ENCODE results near the gene RBBP4.
"Not testable (repeated sequence)": the region's sequence is repeated elsewhere in the genome, so short reads cannot be mapped to it uniquely, and the experiment has no call there.

RBBP4 gene

GRCh38 chr1:32652244-32652962, 1.4 kb downstream of the RBBP4 start:
- Histone ChIP-seq H3K27ac (ENCODE audit: insufficient read depth in 1 of 2, low read depth in 1 of 2, low read length in 2 of 2, poor library complexity in 1 of 2, severe bottlenecking in 2 of 2) (peak overlapping the region; percentile 91 to 98), H3K27me3 (replicated peaks in 2 of 5; ENCODE audit: control insufficient read depth in 4 of 5, insufficient read depth in 5 of 5, low read length in 4 of 5) (no peaks in the 10 kb centered on the region), H3K9me3 (ENCODE audit: control extremely low read depth in 1 of 5, control insufficient read depth in 4 of 5, insufficient read depth in 2 of 5, low read depth in 1 of 5, low read length in 4 of 5) (no peaks in the 10 kb centered on the region), H3K4me3 (ENCODE audit: control insufficient read depth in 1 of 7, extremely low read depth in 1 of 7, insufficient read depth in 4 of 7, low read depth in 2 of 7, low read length in 6 of 7) (peak overlapping the region in 6 of 7 experiments; percentile 66 to 87 (median 78)), H3K36me3 (ENCODE audit: control insufficient read depth in 4 of 4, insufficient read depth in 4 of 4, low read length in 3 of 4) (peaks cover 6 to 48% (median 27%) of the 10 kb centered on the region in 4 experiments), H3K4me1 (ENCODE audit: control extremely low read depth in 1 of 4, control insufficient read depth in 4 of 4, insufficient read depth in 4 of 4, low read length in 3 of 4) (peaks cover 10 to 41% (median 32%) of the 10 kb centered on the region in 4 experiments)
- ChIA-PET POLR2A (no interaction called here), CTCF (interaction anchor here (1.0 to 1.7 kb wide), 2 partner anchors 35 to 132 kb away, joined by 3 to 6 read pairs; no protein-coding TSS in a partner anchor)
- no peak for DNase-seq
- 94% methylated on average over 10 of the region's 16 CpGs for WGBS (ENCODE audit: insufficient coverage)

GRCh38 chr1:32659581-32659980, 8.6 kb downstream of the RBBP4 start:
- H3K36me3 ChIP-seq (ENCODE audit: control insufficient read depth in 4 of 4, insufficient read depth in 4 of 4, low read length in 3 of 4) = peaks cover 20 to 84% (median 57%) of the 10 kb centered on the region in 4 experiments
- ChIA-PET CTCF (interaction anchor here (1.1 to 1.3 kb wide), 2 partner anchors 13 to 15 kb away, joined by 3 to 4 read pairs; no protein-coding TSS in a partner anchor), POLR2A (no interaction called here)

GRCh38 chr1:32665915-32666314, 14.9 kb downstream of the RBBP4 start:
- WGBS (ENCODE audit: insufficient coverage) = no CpG with 5 or more reads among the region's 1 CpG
- POLR2A ChIA-PET = interaction anchor here (0.7 kb wide), 1 partner anchor 16 kb away, joined by 6 read pairs; no protein-coding TSS in a partner anchor
- H3K4me3 ChIP-seq (ENCODE audit: control insufficient read depth in 1 of 7, extremely low read depth in 1 of 7, insufficient read depth in 4 of 7, low read depth in 2 of 7, low read length in 6 of 7) = no peak overlapping the region
- H3K27ac ChIP-seq (ENCODE audit: insufficient read depth in 1 of 2, low read depth in 1 of 2, low read length in 2 of 2, poor library complexity in 1 of 2, severe bottlenecking in 2 of 2) = no peak overlapping the region
- H3K9me3 ChIP-seq (ENCODE audit: control extremely low read depth in 1 of 5, control insufficient read depth in 4 of 5, insufficient read depth in 2 of 5, low read depth in 1 of 5, low read length in 4 of 5) = no peaks in the 10 kb centered on the region
- CTCF ChIA-PET = no interaction called here
- H3K27me3 ChIP-seq (replicated peaks in 2 of 5; ENCODE audit: control insufficient read depth in 4 of 5, insufficient read depth in 5 of 5, low read length in 4 of 5) = no peaks in the 10 kb centered on the region
- H3K4me1 ChIP-seq (ENCODE audit: control extremely low read depth in 1 of 4, control insufficient read depth in 4 of 4, insufficient read depth in 4 of 4, low read length in 3 of 4) = no peaks in the 10 kb centered on the region
- peaks cover 28 to 89% (median 58%) of the 10 kb centered on the region in 4 experiments for H3K36me3 ChIP-seq (ENCODE audit: control insufficient read depth in 4 of 4, insufficient read depth in 4 of 4, low read length in 3 of 4)
- no peak for DNase-seq

More at GRCh38 chr1:32659581-32659980, 8.6 kb downstream of the RBBP4 start:
- Histone ChIP-seq H3K4me3 (ENCODE audit: control insufficient read depth in 1 of 7, extremely low read depth in 1 of 7, insufficient read depth in 4 of 7, low read depth in 2 of 7, low read length in 6 of 7) (no peak overlapping the region), H3K9me3 (ENCODE audit: control extremely low read depth in 1 of 5, control insufficient read depth in 4 of 5, insufficient read depth in 2 of 5, low read depth in 1 of 5, low read length in 4 of 5) (no peaks in the 10 kb centered on the region), H3K4me1 (ENCODE audit: control extremely low read depth in 1 of 4, control insufficient read depth in 4 of 4, insufficient read depth in 4 of 4, low read length in 3 of 4) (no peaks in the 10 kb centered on the region), H3K27me3 (replicated peaks in 2 of 5; ENCODE audit: control insufficient read depth in 4 of 5, insufficient read depth in 5 of 5, low read length in 4 of 5) (no peaks in the 10 kb centered on the region), H3K27ac (ENCODE audit: insufficient read depth in 1 of 2, low read depth in 1 of 2, low read length in 2 of 2, poor library complexity in 1 of 2, severe bottlenecking in 2 of 2) (no peak overlapping the region)
- 100% methylated on average over 1 of the region's 1 CpG for WGBS (ENCODE audit: insufficient coverage)
- DNase-seq = no peak

GRCh38 chr1:32666901-32667566, 16.0 kb downstream of the RBBP4 start:
- CTCF ChIA-PET = no interaction called here

GRCh38 chr1:32668716-32669115, 17.7 kb downstream of the RBBP4 start:
- H3K27ac ChIP-seq (ENCODE audit: insufficient read depth in 1 of 2, low read depth in 1 of 2, low read length in 2 of 2, poor library complexity in 1 of 2, severe bottlenecking in 2 of 2); DNase-seq; H3K4me3 ChIP-seq (ENCODE audit: control insufficient read depth in 1 of 7, extremely low read depth in 1 of 7, insufficient read depth in 4 of 7, low read depth in 2 of 7, low read length in 6 of 7); H3K4me1 ChIP-seq (ENCODE audit: control extremely low read depth in 1 of 4, control insufficient read depth in 4 of 4, insufficient read depth in 4 of 4, low read length in 3 of 4); CTCF ChIA-PET; H3K9me3 ChIP-seq (ENCODE audit: control extremely low read depth in 1 of 5, control insufficient read depth in 4 of 5, insufficient read depth in 2 of 5, low read depth in 1 of 5, low read length in 4 of 5); H3K27me3 ChIP-seq (replicated peaks in 2 of 5; ENCODE audit: control insufficient read depth in 4 of 5, insufficient read depth in 5 of 5, low read length in 4 of 5); POLR2A ChIA-PET: not testable (repeated sequence)
- peaks cover 26 to 92% (median 63%) of the 10 kb centered on the region in 4 experiments for H3K36me3 ChIP-seq (ENCODE audit: control insufficient read depth in 4 of 4, insufficient read depth in 4 of 4, low read length in 3 of 4)
- 100% methylated on average over 2 of the region's 5 CpGs for WGBS (ENCODE audit: insufficient coverage)

More at GRCh38 chr1:32666901-32667566, 16.0 kb downstream of the RBBP4 start:
- Histone ChIP-seq H3K4me1 (ENCODE audit: control extremely low read depth in 1 of 4, control insufficient read depth in 4 of 4, insufficient read depth in 4 of 4, low read length in 3 of 4) (no peaks in the 10 kb centered on the region), H3K27ac (ENCODE audit: insufficient read depth in 1 of 2, low read depth in 1 of 2, low read length in 2 of 2, poor library complexity in 1 of 2, severe bottlenecking in 2 of 2) (no peak overlapping the region), H3K27me3 (replicated peaks in 2 of 5; ENCODE audit: control insufficient read depth in 4 of 5, insufficient read depth in 5 of 5, low read length in 4 of 5) (no peaks in the 10 kb centered on the region), H3K36me3 (ENCODE audit: control insufficient read depth in 4 of 4, insufficient read depth in 4 of 4, low read length in 3 of 4) (peaks cover 26 to 90% (median 59%) of the 10 kb centered on the region in 4 experiments), H3K4me3 (ENCODE audit: control insufficient read depth in 1 of 7, extremely low read depth in 1 of 7, insufficient read depth in 4 of 7, low read depth in 2 of 7, low read length in 6 of 7) (no peak overlapping the region), H3K9me3 (ENCODE audit: control extremely low read depth in 1 of 5, control insufficient read depth in 4 of 5, insufficient read depth in 2 of 5, low read depth in 1 of 5, low read length in 4 of 5) (no peaks in the 10 kb centered on the region)
- DNase-seq = no peak
- WGBS (ENCODE audit: insufficient coverage) = 92% methylated on average over 11 of the region's 12 CpGs
- POLR2A ChIA-PET = no interaction called here

GRCh38 chr1:32676945-32677344, 25.9 kb downstream of the RBBP4 start:
- Histone ChIP-seq H3K4me1 (ENCODE audit: control extremely low read depth in 1 of 4, control insufficient read depth in 4 of 4, insufficient read depth in 4 of 4, low read length in 3 of 4) (peaks cover 0 to 2% (median 0%) of the 10 kb centered on the region in 4 experiments), H3K9me3 (ENCODE audit: control extremely low read depth in 1 of 5, control insufficient read depth in 4 of 5, insufficient read depth in 2 of 5, low read depth in 1 of 5, low read length in 4 of 5) (no peaks in the 10 kb centered on the region), H3K27me3 (replicated peaks in 2 of 5; ENCODE audit: control insufficient read depth in 4 of 5, insufficient read depth in 5 of 5, low read length in 4 of 5) (no peaks in the 10 kb centered on the region), H3K36me3 (ENCODE audit: control insufficient read depth in 4 of 4, insufficient read depth in 4 of 4, low read length in 3 of 4) (peaks cover 22 to 75% (median 63%) of the 10 kb centered on the region in 4 experiments), H3K4me3 (ENCODE audit: control insufficient read depth in 1 of 7, extremely low read depth in 1 of 7, insufficient read depth in 4 of 7, low read depth in 2 of 7, low read length in 6 of 7) (no peak overlapping the region), H3K27ac (ENCODE audit: insufficient read depth in 1 of 2, low read depth in 1 of 2, low read length in 2 of 2, poor library complexity in 1 of 2, severe bottlenecking in 2 of 2) (no peak overlapping the region)
- no peak for DNase-seq
- 100% methylated on average over 2 of the region's 3 CpGs for WGBS (ENCODE audit: insufficient coverage)
- POLR2A ChIA-PET = no interaction called here
- CTCF ChIA-PET = interaction anchor here (0.5 to 1.5 kb wide), 2 partner anchors 14 to 28 kb away, joined by 3 read pairs; no protein-coding TSS in a partner anchor

- WGBS (ENCODE audit: insufficient coverage) = no CpG with 5 or more reads among the region's 4 CpGs
- CTCF ChIA-PET = interaction anchor here (0.7 kb wide), 1 partner anchor 8 kb away, joined by 3 read pairs; no protein-coding TSS in a partner anchor
- POLR2A ChIA-PET = not testable (repeated sequence)
These were observed 29.0 kb downstream of the RBBP4 start for GRCh38 chr1:32679993-32680392.

More at GRCh38 chr1:32679993-32680392, 29.0 kb downstream of the RBBP4 start:
- not testable (repeated sequence) for H3K9me3 ChIP-seq (ENCODE audit: control extremely low read depth in 1 of 5, control insufficient read depth in 4 of 5, insufficient read depth in 2 of 5, low read depth in 1 of 5, low read length in 4 of 5); H3K27me3 ChIP-seq (replicated peaks in 2 of 5; ENCODE audit: control insufficient read depth in 4 of 5, insufficient read depth in 5 of 5, low read length in 4 of 5); H3K4me3 ChIP-seq (ENCODE audit: control insufficient read depth in 1 of 7, extremely low read depth in 1 of 7, insufficient read depth in 4 of 7, low read depth in 2 of 7, low read length in 6 of 7); H3K4me1 ChIP-seq (ENCODE audit: control extremely low read depth in 1 of 4, control insufficient read depth in 4 of 4, insufficient read depth in 4 of 4, low read length in 3 of 4)
- Histone ChIP-seq H3K36me3 (ENCODE audit: control insufficient read depth in 4 of 4, insufficient read depth in 4 of 4, low read length in 3 of 4) (peaks cover 22 to 80% (median 62%) of the 10 kb centered on the region in 4 experiments), H3K27ac (ENCODE audit: insufficient read depth in 1 of 2, low read depth in 1 of 2, low read length in 2 of 2, poor library complexity in 1 of 2, severe bottlenecking in 2 of 2) (peak overlapping the region; percentile 6 to 60)
- DNase-seq = peak; percentile 15 to 90 (median 82)

All from common myeloid progenitor, CD34-positive (primary cell).